Panc1 (cell line): Measurements from ENCODE around the gene STON1.

ENCODE experiments used
- TCF7L2 ChIP-seq: IDR thresholded peaks from 2 replicates; pipeline ENCODE4 v1.6.1; 2011; ENCODE audit warnings: mild to moderate bottlenecking, low read depth, low read length, inconsistent platforms
- TF ChIP-seq, protein P1 (sequence below): fragments of 450-650 bp; IDR thresholded peaks from 2 replicates; pipeline ENCODE4 v1.5.1; 2017; ENCODE audit warnings: mild to moderate bottlenecking

DNA sequence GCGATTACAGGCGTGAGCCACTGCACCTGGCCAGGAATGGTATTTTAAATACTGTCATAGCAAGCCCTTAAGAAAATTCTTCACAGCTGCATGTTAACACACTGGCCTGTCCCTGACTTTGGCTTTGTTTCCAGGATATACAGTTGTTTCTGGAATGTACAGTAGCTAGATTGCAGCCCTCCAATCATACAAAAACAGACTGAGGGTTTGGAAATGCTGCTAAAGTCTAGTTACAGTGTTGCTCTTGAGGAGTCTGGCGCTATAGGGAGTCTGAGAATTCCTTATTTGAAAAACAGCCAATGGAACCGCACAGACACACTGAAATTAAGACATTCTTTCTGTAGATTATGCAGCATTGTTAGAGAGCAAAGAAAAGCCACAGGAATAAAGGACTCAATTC, 37.7 kb downstream of the STON1 start:
- TF ChIP-seq, protein P1, sequence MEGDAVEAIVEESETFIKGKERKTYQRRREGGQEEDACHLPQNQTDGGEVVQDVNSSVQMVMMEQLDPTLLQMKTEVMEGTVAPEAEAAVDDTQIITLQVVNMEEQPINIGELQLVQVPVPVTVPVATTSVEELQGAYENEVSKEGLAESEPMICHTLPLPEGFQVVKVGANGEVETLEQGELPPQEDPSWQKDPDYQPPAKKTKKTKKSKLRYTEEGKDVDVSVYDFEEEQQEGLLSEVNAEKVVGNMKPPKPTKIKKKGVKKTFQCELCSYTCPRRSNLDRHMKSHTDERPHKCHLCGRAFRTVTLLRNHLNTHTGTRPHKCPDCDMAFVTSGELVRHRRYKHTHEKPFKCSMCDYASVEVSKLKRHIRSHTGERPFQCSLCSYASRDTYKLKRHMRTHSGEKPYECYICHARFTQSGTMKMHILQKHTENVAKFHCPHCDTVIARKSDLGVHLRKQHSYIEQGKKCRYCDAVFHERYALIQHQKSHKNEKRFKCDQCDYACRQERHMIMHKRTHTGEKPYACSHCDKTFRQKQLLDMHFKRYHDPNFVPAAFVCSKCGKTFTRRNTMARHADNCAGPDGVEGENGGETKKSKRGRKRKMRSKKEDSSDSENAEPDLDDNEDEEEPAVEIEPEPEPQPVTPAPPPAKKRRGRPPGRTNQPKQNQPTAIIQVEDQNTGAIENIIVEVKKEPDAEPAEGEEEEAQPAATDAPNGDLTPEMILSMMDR = no peak
- no peak for TF ChIP-seq TCF7L2
